GM21825 (cell line): ENCODE results near the gene NUDCD3.

ENCODE experiments used
- ATAC-seq: cut with Tn5 transposase; IDR thresholded peaks from one replicate; pipeline ENCODE4 v1.9.1; 2021; ENCODE audit warnings: mild to moderate bottlenecking, moderate library complexity; ENCODE audit not compliant: unreplicated experiment

The NUDCD3 gene

GRCh38 chr7:44402401-44403060, 87.9 kb downstream of the NUDCD3 start:
- ATAC-seq = no peak

- ATAC-seq = no peak
Observed at GRCh38 chr7:44401692-44402091, 88.8 kb downstream of the NUDCD3 start.

- ATAC-seq = no peak
Observed at GRCh38 chr7:44400033-44400511, 90.4 kb downstream of the NUDCD3 start.

- ATAC-seq = no peak
Observed at GRCh38 chr7:44398953-44399574, 91.4 kb downstream of the NUDCD3 start.

GRCh38 chr7:44398511-44398911, 91.9 kb downstream of the NUDCD3 start:
- no peak for ATAC-seq

- ATAC-seq = no peak
Observed at GRCh38 chr7:44396931-44397545, 93.4 kb downstream of the NUDCD3 start.

GRCh38 chr7:44396496-44396895, 94.0 kb downstream of the NUDCD3 start:
- ATAC-seq = no peak

- ATAC-seq = no peak
Observed at GRCh38 chr7:44395067-44395466, 95.4 kb downstream of the NUDCD3 start.

- ATAC-seq = no peak
Observed at GRCh38 chr7:44394636-44395035, 95.8 kb downstream of the NUDCD3 start.

GRCh38 chr7:44394112-44394447, 96.4 kb downstream of the NUDCD3 start:
- no peak for ATAC-seq

GRCh38 chr7:44393238-44394111, 97.0 kb downstream of the NUDCD3 start:
- ATAC-seq = no peak

- ATAC-seq = no peak
Observed at GRCh38 chr7:44392618-44393010, 97.8 kb downstream of the NUDCD3 start.

- ATAC-seq = no peak
Observed at GRCh38 chr7:44391746-44392617, 98.5 kb downstream of the NUDCD3 start.

GRCh38 chr7:44391171-44391570, 99.3 kb downstream of the NUDCD3 start:
- no peak for ATAC-seq

- ATAC-seq = no peak
Observed at GRCh38 chr7:44390701-44391100, 99.8 kb downstream of the NUDCD3 start.

- ATAC-seq = no peak
Observed at GRCh38 chr7:44388089-44388970, 102.1 kb downstream of the NUDCD3 start.

- ATAC-seq = no peak
Observed at GRCh38 chr7:44387389-44387788, 103.1 kb downstream of the NUDCD3 start.

- ATAC-seq = no peak
Observed at GRCh38 chr7:44386139-44386913, 104.1 kb downstream of the NUDCD3 start.
